CD4-positive, alpha-beta T cell treated with Interleukin-21 for 1 hour (primary cell): ENCODE data around the gene DBN1.

Experiments used
- DNase-seq: peaks from one replicate; pipeline ENCODE4 v3.0.0-alpha.2; 2020

DBN1 gene

GRCh38 chr5:177472460-177473442, 683 bp downstream of the DBN1 start:
- peak; percentile 62 for DNase-seq

- DNase-seq = no peak
Measured at GRCh38 chr5:177471610-177472356, 1.7 kb downstream of the DBN1 start.

GRCh38 chr5:177470759-177471536, 2.5 kb downstream of the DBN1 start:
- DNase-seq = no peak

- DNase-seq = no peak
Measured at GRCh38 chr5:177469750-177470525, 3.5 kb downstream of the DBN1 start.

GRCh38 chr5:177468685-177469628, 4.5 kb downstream of the DBN1 start:
- no peak for DNase-seq

- no peak for DNase-seq
Measured at GRCh38 chr5:177468329-177468684, 5.1 kb downstream of the DBN1 start.

GRCh38 chr5:177467436-177467835, 6.0 kb downstream of the DBN1 start:
- no peak for DNase-seq

- DNase-seq = no peak
Measured at GRCh38 chr5:177466861-177467260, 6.6 kb downstream of the DBN1 start.

- DNase-seq = no peak
Measured at GRCh38 chr5:177465044-177465443, 8.4 kb downstream of the DBN1 start.

- no peak for DNase-seq
Measured at GRCh38 chr5:177462021-177462670, 11.3 kb downstream of the DBN1 start.

GRCh38 chr5:177459819-177460628, 13.4 kb downstream of the DBN1 start:
- no peak for DNase-seq

GRCh38 chr5:177459357-177459756, 14.1 kb downstream of the DBN1 start:
- DNase-seq = no peak

GRCh38 chr5:177458912-177459350, 14.5 kb downstream of the DBN1 start:
- DNase-seq = no peak

GRCh38 chr5:177457852-177458681, 15.4 kb downstream of the DBN1 start:
- no peak for DNase-seq

- DNase-seq = peak; percentile 80
Measured at GRCh38 chr5:177456976-177457851, 16.2 kb downstream of the DBN1 start.

- no peak for DNase-seq
Measured at GRCh38 chr5:177456591-177456964, 16.9 kb downstream of the DBN1 start.
